Calu3 (cell line): Measurements from ENCODE around the gene PTPRN2. TPM values are rescaled to one million over a fixed set of nuclear protein-coding genes. Genes with fewer than 3 reads are reported as not detected.

ENCODE experiments used
- BruUV-seq: library from RNA; stranded (reverse); fragments of 400-500 nt; replicated peaks from 2 replicates; lab custom pipeline; 2021; lab: Mats Ljungman, UMichigan
- CTCF ChIA-PET: fragments of 300-600 bp; sonication (Branson Sonifier 250); formaldehyde crosslinking; loops from one replicate; lab custom pipeline; 2022; ENCODE audit warnings: antibody characterized with exemption; lab: Charles Lee
- DNase-seq: peaks from one replicate; pipeline ENCODE4 v3.0.0; 2022
- H3K27ac Mint-ChIP-seq: one replicate; pipeline ENCODE4 v1.8.0; 2022; ENCODE audit warnings: mixed read lengths; ENCODE audit not compliant: unreplicated experiment
- H3K27me3 Mint-ChIP-seq: one replicate; pipeline ENCODE4 v1.8.0; 2022; ENCODE audit warnings: mixed read lengths; ENCODE audit not compliant: unreplicated experiment
- H3K36me3 Mint-ChIP-seq: one replicate; pipeline ENCODE4 v1.8.0; 2022; ENCODE audit warnings: mild to moderate bottlenecking, moderate library complexity, mixed read lengths; ENCODE audit not compliant: insufficient read depth, unreplicated experiment
- H3K4me1 Mint-ChIP-seq: one replicate; pipeline ENCODE4 v1.8.0; 2022; ENCODE audit warnings: mild to moderate bottlenecking, low read depth, mixed read lengths; ENCODE audit not compliant: unreplicated experiment
- H3K4me3 Mint-ChIP-seq: one replicate; pipeline ENCODE4 v1.8.0; 2022; ENCODE audit warnings: mild to moderate bottlenecking, low read depth, moderate library complexity, mixed read lengths; ENCODE audit not compliant: unreplicated experiment
- H3K9me3 Mint-ChIP-seq: one replicate; pipeline ENCODE4 v1.8.0; 2022; ENCODE audit warnings: low read depth, mixed read lengths; ENCODE audit not compliant: unreplicated experiment
- intact Hi-C: fragments of 100-400 bp; cut with micrococcal nuclease; formaldehyde crosslinking; loops from one replicate; pipeline ENCODE4 v1.10.0; 2022; ENCODE audit not compliant: unreplicated experiment
- total RNA-seq: library from RNA; stranded (reverse); gene quantifications from 2 replicates; pipeline ENCODE4 v1.2.3, GENCODE V29; 2022
- TF ChIP-seq, protein P1 (sequence below): fragments of 200-600 bp; IDR thresholded peaks from one replicate; pipeline ENCODE4 v1.8.0; 2022; ENCODE audit warnings: antibody characterized with exemption; ENCODE audit not compliant: unreplicated experiment

Gene PTPRN2
- total RNA-seq, 1 experiment from 2014 or later = 2.0 TPM

DNA sequence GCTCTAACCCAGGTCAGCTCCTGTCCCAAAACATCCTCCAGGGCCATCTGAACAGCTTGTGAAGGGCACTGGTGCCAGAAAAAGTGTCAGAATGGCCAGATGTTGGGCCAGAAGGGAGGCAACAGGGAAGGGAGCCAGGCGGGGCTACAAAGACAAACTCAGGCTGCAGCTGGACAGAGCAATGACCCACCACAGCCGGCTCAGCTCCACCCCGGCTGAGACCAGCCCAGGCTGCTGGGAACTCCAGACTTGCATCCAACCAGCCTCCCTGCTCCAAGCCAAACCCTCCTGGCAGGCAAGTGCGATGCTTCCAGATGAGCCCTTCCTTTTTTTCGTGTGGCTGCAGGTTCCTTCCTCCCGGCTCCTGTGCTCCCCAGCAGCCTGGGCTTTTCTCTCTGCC is 466.9 kb downstream of the PTPRN2 start:
- peaks cover 28% of the 10 kb centered on the region for H3K9me3 Mint-ChIP-seq

GRCh38 chr7:158120316-158120715 is 467.3 kb downstream of the PTPRN2 start:
- CTCF ChIA-PET = no interaction called here
- H3K4me3 Mint-ChIP-seq = no peak overlapping the region
- TF ChIP-seq, protein P1, sequence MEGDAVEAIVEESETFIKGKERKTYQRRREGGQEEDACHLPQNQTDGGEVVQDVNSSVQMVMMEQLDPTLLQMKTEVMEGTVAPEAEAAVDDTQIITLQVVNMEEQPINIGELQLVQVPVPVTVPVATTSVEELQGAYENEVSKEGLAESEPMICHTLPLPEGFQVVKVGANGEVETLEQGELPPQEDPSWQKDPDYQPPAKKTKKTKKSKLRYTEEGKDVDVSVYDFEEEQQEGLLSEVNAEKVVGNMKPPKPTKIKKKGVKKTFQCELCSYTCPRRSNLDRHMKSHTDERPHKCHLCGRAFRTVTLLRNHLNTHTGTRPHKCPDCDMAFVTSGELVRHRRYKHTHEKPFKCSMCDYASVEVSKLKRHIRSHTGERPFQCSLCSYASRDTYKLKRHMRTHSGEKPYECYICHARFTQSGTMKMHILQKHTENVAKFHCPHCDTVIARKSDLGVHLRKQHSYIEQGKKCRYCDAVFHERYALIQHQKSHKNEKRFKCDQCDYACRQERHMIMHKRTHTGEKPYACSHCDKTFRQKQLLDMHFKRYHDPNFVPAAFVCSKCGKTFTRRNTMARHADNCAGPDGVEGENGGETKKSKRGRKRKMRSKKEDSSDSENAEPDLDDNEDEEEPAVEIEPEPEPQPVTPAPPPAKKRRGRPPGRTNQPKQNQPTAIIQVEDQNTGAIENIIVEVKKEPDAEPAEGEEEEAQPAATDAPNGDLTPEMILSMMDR = no peak
- DNase-seq = no peak
- H3K27me3 Mint-ChIP-seq = no peaks in the 10 kb centered on the region
- H3K9me3 Mint-ChIP-seq = peaks cover 28% of the 10 kb centered on the region
- intact Hi-C loops = no loop called here
- no peaks in the 10 kb centered on the region for H3K4me1 Mint-ChIP-seq
- H3K36me3 Mint-ChIP-seq = no peaks in the 10 kb centered on the region
- H3K27ac Mint-ChIP-seq = no peak overlapping the region
- no TSS peak for BruUV-seq

More for the DNA sequence above, 466.9 kb downstream of the PTPRN2 start:
- DNase-seq = no peak
- no TSS peak for BruUV-seq
- Mint-ChIP-seq H3K36me3 (no peaks in the 10 kb centered on the region), H3K27me3 (no peaks in the 10 kb centered on the region), H3K4me1 (no peaks in the 10 kb centered on the region), H3K4me3 (no peak overlapping the region), H3K27ac (no peak overlapping the region)
- CTCF ChIA-PET = no interaction called here
- TF ChIP-seq, protein P1 = no peak
- intact Hi-C loops = no loop called here

- H3K4me1 Mint-ChIP-seq = no peaks in the 10 kb centered on the region
- intact Hi-C loops = no loop called here
- no peak overlapping the region for H3K4me3 Mint-ChIP-seq
- CTCF ChIA-PET = no interaction called here
- TF ChIP-seq, protein P1 = no peak
- no peak overlapping the region for H3K27ac Mint-ChIP-seq
- no TSS peak for BruUV-seq
- H3K36me3 Mint-ChIP-seq = no peaks in the 10 kb centered on the region
- no peaks in the 10 kb centered on the region for H3K27me3 Mint-ChIP-seq
- DNase-seq = no peak
- H3K9me3 Mint-ChIP-seq = peaks cover 29% of the 10 kb centered on the region
Observed at GRCh38 chr7:158117341-158118222, 470.0 kb downstream of the PTPRN2 start.

GRCh38 chr7:158116235-158116634 is 471.4 kb downstream of the PTPRN2 start:
- DNase-seq = no peak
- TF ChIP-seq, protein P1 = no peak
- BruUV-seq = no TSS peak
- Mint-ChIP-seq H3K36me3 (no peaks in the 10 kb centered on the region), H3K4me1 (no peaks in the 10 kb centered on the region), H3K9me3 (peaks cover 31% of the 10 kb centered on the region), H3K27ac (no peak overlapping the region), H3K4me3 (no peak overlapping the region), H3K27me3 (no peaks in the 10 kb centered on the region)
- CTCF ChIA-PET = no interaction called here
- intact Hi-C loops = no loop called here
